GM23338 (cell line): ENCODE data around the gene TRPM2. TPM values are rescaled to one million over a fixed set of nuclear protein-coding genes. Genes with fewer than 3 reads are reported as not detected.
A peak's percentile ranks its signal among the peaks of the same experiment; 100 is the strongest.

Experiments
- ATAC-seq: fragments of 200-7000 bp; cut with Tn5 transposase; 3 replicates; pipeline ENCODE4 v1.9.1; 2020
- DNase-seq: peaks from one replicate; pipeline ENCODE4 v3.0.0-alpha.2; 2015; ENCODE audit warnings: low spot score
- H2AFZ ChIP-seq: fragments of 200-600 bp; sonication (generic); 2 replicates; pipeline ENCODE4 v1.8.0; 2016; ENCODE audit warnings: antibody characterized with exemption, mild to moderate bottlenecking, moderate library complexity
- H3F3A ChIP-seq: fragments of 200-600 bp; sonication (generic); replicated peaks from 2 replicates; pipeline ENCODE4 v1.8.0; 2017; ENCODE audit warnings: antibody characterized with exemption, mixed run types, low read depth
- H3K27ac ChIP-seq: fragments of 200-600 bp; sonication (generic); 2 replicates; pipeline ENCODE4 v1.6.1; 2016; ENCODE audit warnings: low read depth
- H3K27me3 ChIP-seq: fragments of 200-600 bp; sonication (generic); 2 replicates; pipeline ENCODE4 v1.8.0; 2016; ENCODE audit warnings: mild to moderate bottlenecking, mixed run types, moderate library complexity; ENCODE audit not compliant: insufficient read depth
- H3K36me3 ChIP-seq: fragments of 200-600 bp; sonication (generic); 2 replicates; pipeline ENCODE4 v1.8.0; 2016; ENCODE audit warnings: mild to moderate bottlenecking; ENCODE audit not compliant: insufficient read depth
- H3K4me1 ChIP-seq: fragments of 200-600 bp; sonication (generic); 2 replicates; pipeline ENCODE4 v1.8.0; 2016; ENCODE audit warnings: mild to moderate bottlenecking, moderate library complexity; ENCODE audit not compliant: insufficient read depth
- H3K4me2 ChIP-seq: fragments of 200-600 bp; sonication (generic); 2 replicates; pipeline ENCODE4 v1.7.1; 2017; ENCODE audit warnings: mixed run types
- H3K4me3 ChIP-seq: fragments of 200-600 bp; sonication (generic); 2 replicates; pipeline ENCODE4 v1.6.1; 2016; ENCODE audit warnings: mixed run types
- H3K79me2 ChIP-seq: fragments of 200-600 bp; sonication (generic); replicated peaks from 2 replicates; pipeline ENCODE4 v1.8.0; 2017; ENCODE audit warnings: mild to moderate bottlenecking; ENCODE audit not compliant: insufficient read depth
- H3K9me2 ChIP-seq: fragments of 200-600 bp; sonication (generic); 2 replicates; pipeline ENCODE4 v1.8.0; 2017; ENCODE audit not compliant: insufficient read depth
- H4K20me1 ChIP-seq: fragments of 200-600 bp; sonication (generic); replicated peaks from 2 replicates; pipeline ENCODE4 v1.8.0; 2017; ENCODE audit warnings: mild to moderate bottlenecking; ENCODE audit not compliant: insufficient read depth
- H3K27ac Mint-ChIP-seq: 2 replicates; pipeline ENCODE4 v1.8.0; 2020; ENCODE audit warnings: inconsistent platforms, mild to moderate bottlenecking, moderate library complexity, mixed read lengths
- H3K27me3 Mint-ChIP-seq: 3 replicates; pipeline ENCODE4 v1.8.0; 2022; ENCODE audit warnings: low read depth, mild to moderate bottlenecking, moderate library complexity, mixed read lengths, inconsistent platforms; ENCODE audit not compliant: insufficient read depth, poor library complexity
- H3K36me3 Mint-ChIP-seq: 3 replicates; pipeline ENCODE4 v1.8.0; 2021; ENCODE audit warnings: low read depth, mild to moderate bottlenecking, inconsistent platforms, moderate library complexity, mixed read lengths
- H3K4me1 Mint-ChIP-seq: 3 replicates; pipeline ENCODE4 v1.8.0; 2020; ENCODE audit warnings: mild to moderate bottlenecking, inconsistent platforms, mixed read lengths
- H3K4me3 Mint-ChIP-seq: 3 replicates; pipeline ENCODE4 v1.8.0; 2021; ENCODE audit warnings: moderate library complexity, mild to moderate bottlenecking, inconsistent platforms, mixed read lengths
- H3K9me3 Mint-ChIP-seq: 3 replicates; pipeline ENCODE4 v1.8.0; 2020; ENCODE audit warnings: moderate library complexity, mild to moderate bottlenecking, inconsistent platforms, mixed read lengths
- CREB1 ChIP-seq: fragments of 250-450 bp; sonication (Bioruptor Pico); IDR thresholded peaks from 2 replicates; pipeline ENCODE4 v1.5.0; 2020; ENCODE audit warnings: low read depth, mild to moderate bottlenecking, moderate library complexity
- CTCF ChIP-seq, 2 experiments: fragments of 200-600 bp in 1 of 2; sonication (generic) in 1 of 2; conservative IDR thresholded peaks; 2 replicates each; pipeline versions ENCODE4 v1.5.1 to v1.6.1; 2016 to 2017; ENCODE audit warnings: antibody characterized with exemption in 2 of 2, low read depth in 2 of 2, mild to moderate bottlenecking in 2 of 2, moderate library complexity in 1 of 2
- ETS1 ChIP-seq: IDR thresholded peaks from 2 replicates; pipeline ENCODE4 v1.6.1; 2016; ENCODE audit warnings: antibody characterized with exemption
- EZH2 ChIP-seq: fragments of 200-600 bp; sonication (generic); IDR thresholded peaks from one replicate; pipeline ENCODE4 v1.8.0; 2017; ENCODE audit warnings: antibody characterized with exemption, mild to moderate bottlenecking, low read depth; ENCODE audit not compliant: unreplicated experiment
- EZH2phosphoT487 ChIP-seq: fragments of 200-600 bp; sonication (generic); IDR thresholded peaks from one replicate; pipeline ENCODE4 v1.8.1; 2018; ENCODE audit warnings: antibody characterized with exemption; ENCODE audit not compliant: unreplicated experiment
- JUNB ChIP-seq: IDR thresholded peaks from one replicate; pipeline ENCODE4 v1.6.1; 2016; ENCODE audit warnings: antibody characterized with exemption; ENCODE audit not compliant: unreplicated experiment
- NANOG ChIP-seq: IDR thresholded peaks from 2 replicates; pipeline ENCODE4 v1.6.1; 2016; ENCODE audit warnings: antibody characterized with exemption, borderline replicate concordance
- POLR2AphosphoS5 ChIP-seq: IDR thresholded peaks from 2 replicates; pipeline ENCODE4 v1.6.1; 2016; ENCODE audit warnings: antibody characterized with exemption, low read depth
- STAT1 ChIP-seq: IDR thresholded peaks from one replicate; pipeline ENCODE4 v1.6.1; 2016; ENCODE audit warnings: antibody characterized with exemption; ENCODE audit not compliant: unreplicated experiment
- ZNF114 ChIP-seq: fragments of 250-450 bp; sonication (Bioruptor Pico); IDR thresholded peaks from 2 replicates; pipeline ENCODE4 v1.5.0; 2020; ENCODE audit warnings: mild to moderate bottlenecking, moderate library complexity
- polyA plus RNA-seq: library from polyadenylated mRNA; unstranded; fragments of >200 nt; fragmentation: Nextera tagmentation; extraction: Ambion mirVana; gene quantifications from 2 replicates; pipeline ENCODE4 v1.2.1, GENCODE V29; 2016
- total RNA-seq: library from RNA; depleted of rRNA; stranded (reverse); fragments of >200 nt; shearing (Covaris generic); gene quantifications from 2 replicates; pipeline ENCODE4 v1.2.3, GENCODE V29; 2014
- TF ChIP-seq, protein P1 (sequence below): IDR thresholded peaks from one replicate; pipeline ENCODE4 v1.6.1; 2018; ENCODE audit warnings: antibody characterized with exemption; ENCODE audit not compliant: unreplicated experiment

TRPM2 gene
- total and polyA plus RNA-seq, 2 experiments from 2014 or later, result 0.53 to 0.83 TPM

DNA sequence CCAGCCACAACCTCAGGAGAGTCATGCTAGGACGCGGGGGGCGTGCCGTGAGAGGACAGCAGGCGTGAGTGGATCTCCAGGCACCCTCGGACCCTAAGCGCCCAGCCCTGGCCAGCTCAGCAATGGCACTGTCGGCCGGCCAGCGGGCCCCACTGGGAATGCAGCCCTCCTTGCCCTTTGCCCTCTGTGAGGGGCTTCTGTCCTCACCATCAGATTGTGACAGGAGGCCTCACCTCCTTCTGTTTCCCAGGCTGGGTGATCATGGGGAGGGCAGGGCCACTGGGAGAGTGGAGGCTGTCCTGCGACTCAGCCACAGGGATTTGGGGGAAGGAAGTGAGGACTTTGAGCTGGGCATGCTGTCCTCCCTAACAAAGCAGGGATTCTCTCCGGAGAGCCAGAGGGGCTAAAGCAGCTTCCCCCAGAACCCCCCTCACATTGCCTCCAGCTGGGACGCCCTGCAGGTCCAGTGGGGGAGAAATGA is 95.3 kb downstream of the TRPM2 start:
- ATAC-seq (no peak), DNase-seq (no peak)
- no peaks in the 10 kb centered on the region for H3K9me3 Mint-ChIP-seq
- Histone ChIP-seq H4K20me1 (no peaks in the 10 kb centered on the region), H3K9me2 (no peaks in the 10 kb centered on the region), H3K4me2 (no peak overlapping the region), H3K4me3 (no peak overlapping the region), H3K27ac (no peak overlapping the region), H3K27me3 (no peaks in the 10 kb centered on the region), H3F3A (no peaks in the 10 kb centered on the region), H3K79me2 (no peaks in the 10 kb centered on the region), H3K4me1 (no peaks in the 10 kb centered on the region), H3K36me3 (no peaks in the 10 kb centered on the region), H2AFZ (no peak overlapping the region)
- no peak overlapping the region for H3K27ac Mint-ChIP-seq
- H3K36me3 Mint-ChIP-seq, result no peaks in the 10 kb centered on the region
- peaks cover 16% of the 10 kb centered on the region for H3K27me3 Mint-ChIP-seq
- no peak for TF ChIP-seq CREB1 (CRISPR knock-in tag)
- TF ChIP-seq ETS1, result no peak
- TF ChIP-seq STAT1, result no peak
- TF ChIP-seq NANOG, result no peak
- TF ChIP-seq EZH2phosphoT487, result no peak
- no peak for TF ChIP-seq CTCF (conservative IDR thresholded peaks at IDR 0.05; ENCODE audit: low read depth in 2 of 2)
- TF ChIP-seq POLR2AphosphoS5, result no peak
- TF ChIP-seq ZNF114, result no peak
- TF ChIP-seq JUNB, result no peak
- no peak overlapping the region for H3K4me3 Mint-ChIP-seq
- H3K4me1 Mint-ChIP-seq, result no peaks in the 10 kb centered on the region; the same call in 2 of the 3 replicates

- H3K79me2 ChIP-seq, result no peaks in the 10 kb centered on the region
- Mint-ChIP-seq H3K4me1 (peaks cover 5% of the 10 kb centered on the region; the same call in 1 of the 3 replicates), H3K9me3 (no peaks in the 10 kb centered on the region), H3K36me3 (no peaks in the 10 kb centered on the region), H3K4me3 (no peak overlapping the region), H3K27me3 (peaks cover 13% of the 10 kb centered on the region), H3K27ac (no peak overlapping the region)
- ATAC-seq, result peak; percentile 39
- H2AFZ ChIP-seq, result no peak overlapping the region
- H3K4me2 ChIP-seq, result no peak overlapping the region
- no peak overlapping the region for H3K4me3 ChIP-seq
- no peak overlapping the region for H3K27ac ChIP-seq
- no peaks in the 10 kb centered on the region for H3K9me2 ChIP-seq
- H3K36me3 ChIP-seq, result no peaks in the 10 kb centered on the region
- H3F3A ChIP-seq, result no peaks in the 10 kb centered on the region
- no peaks in the 10 kb centered on the region for H4K20me1 ChIP-seq
- no peaks in the 10 kb centered on the region for H3K27me3 ChIP-seq
- no peaks in the 10 kb centered on the region for H3K4me1 ChIP-seq
- no peak for DNase-seq
- TF ChIP-seq ZNF114 (no peak), JUNB (no peak), CTCF (conservative IDR thresholded peaks at IDR 0.05; ENCODE audit: low read depth in 2 of 2) (no peak), POLR2AphosphoS5 (no peak), EZH2 (no peak)
- TF ChIP-seq, protein P1, sequence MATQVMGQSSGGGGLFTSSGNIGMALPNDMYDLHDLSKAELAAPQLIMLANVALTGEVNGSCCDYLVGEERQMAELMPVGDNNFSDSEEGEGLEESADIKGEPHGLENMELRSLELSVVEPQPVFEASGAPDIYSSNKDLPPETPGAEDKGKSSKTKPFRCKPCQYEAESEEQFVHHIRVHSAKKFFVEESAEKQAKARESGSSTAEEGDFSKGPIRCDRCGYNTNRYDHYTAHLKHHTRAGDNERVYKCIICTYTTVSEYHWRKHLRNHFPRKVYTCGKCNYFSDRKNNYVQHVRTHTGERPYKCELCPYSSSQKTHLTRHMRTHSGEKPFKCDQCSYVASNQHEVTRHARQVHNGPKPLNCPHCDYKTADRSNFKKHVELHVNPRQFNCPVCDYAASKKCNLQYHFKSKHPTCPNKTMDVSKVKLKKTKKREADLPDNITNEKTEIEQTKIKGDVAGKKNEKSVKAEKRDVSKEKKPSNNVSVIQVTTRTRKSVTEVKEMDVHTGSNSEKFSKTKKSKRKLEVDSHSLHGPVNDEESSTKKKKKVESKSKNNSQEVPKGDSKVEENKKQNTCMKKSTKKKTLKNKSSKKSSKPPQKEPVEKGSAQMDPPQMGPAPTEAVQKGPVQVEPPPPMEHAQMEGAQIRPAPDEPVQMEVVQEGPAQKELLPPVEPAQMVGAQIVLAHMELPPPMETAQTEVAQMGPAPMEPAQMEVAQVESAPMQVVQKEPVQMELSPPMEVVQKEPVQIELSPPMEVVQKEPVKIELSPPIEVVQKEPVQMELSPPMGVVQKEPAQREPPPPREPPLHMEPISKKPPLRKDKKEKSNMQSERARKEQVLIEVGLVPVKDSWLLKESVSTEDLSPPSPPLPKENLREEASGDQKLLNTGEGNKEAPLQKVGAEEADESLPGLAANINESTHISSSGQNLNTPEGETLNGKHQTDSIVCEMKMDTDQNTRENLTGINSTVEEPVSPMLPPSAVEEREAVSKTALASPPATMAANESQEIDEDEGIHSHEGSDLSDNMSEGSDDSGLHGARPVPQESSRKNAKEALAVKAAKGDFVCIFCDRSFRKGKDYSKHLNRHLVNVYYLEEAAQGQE, result no peak
Observed at GRCh38 chr21:44449473-44450363, 96.3 kb downstream of the TRPM2 start.
